ENCODE data around the gene TNRC18.

The TNRC18 gene

GRCh38 chr7:5428478-5429252 lies 5.0 kb upstream of the TNRC18 start:
- no peak for DNase-seq (ENCODE audit: low read depth)

DNA sequence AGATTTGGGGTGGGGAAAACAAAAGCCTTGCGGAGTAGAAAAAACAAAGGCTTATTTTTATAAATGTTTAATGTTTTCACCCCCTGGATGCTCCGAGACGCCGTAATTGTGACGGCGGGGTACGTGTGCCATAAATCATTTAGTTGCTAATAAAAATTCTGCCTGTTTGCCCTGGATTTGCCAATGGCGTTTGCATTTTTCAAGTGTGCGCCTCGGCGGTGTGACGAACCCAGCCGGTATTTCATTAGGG lies 2.5 kb upstream of the TNRC18 start:
- no peak for DNase-seq (ENCODE audit: low read depth)

DNA sequence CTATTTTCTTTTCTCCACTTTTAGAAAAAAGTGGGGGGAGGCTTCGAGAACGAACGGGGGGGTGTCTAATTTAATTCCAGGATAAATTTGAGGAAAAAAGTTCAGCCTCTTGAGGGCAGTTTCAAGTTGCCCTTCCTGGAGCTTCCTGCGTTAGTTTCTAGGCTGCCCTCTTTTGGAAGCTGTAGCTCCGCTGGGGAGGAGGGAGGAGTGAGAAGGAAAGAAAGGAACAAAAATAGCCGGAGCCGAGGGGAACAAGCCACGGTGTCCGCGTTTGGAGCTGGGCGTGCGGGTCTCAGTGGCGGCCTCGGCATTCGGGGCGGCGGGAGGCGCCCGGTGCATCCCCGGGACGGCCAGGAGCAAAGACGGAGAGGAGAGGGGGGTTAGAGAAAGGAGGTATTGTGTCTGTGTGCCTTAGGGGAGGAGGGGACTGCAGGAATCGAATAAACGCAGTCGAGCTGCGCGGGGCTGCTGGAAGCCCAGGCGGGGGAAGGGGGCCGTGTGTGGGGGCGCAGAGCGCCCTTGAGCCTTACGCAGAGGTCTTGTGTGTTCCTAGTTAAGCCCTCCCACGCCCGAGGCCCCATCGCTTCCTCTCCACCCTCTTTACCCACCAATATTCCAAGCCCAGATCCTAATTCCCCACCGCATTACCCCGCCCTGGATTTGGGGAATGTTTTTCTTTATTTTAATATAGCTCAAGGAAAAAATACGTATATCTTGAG lies 2.0 kb upstream of the TNRC18 start:
- DNase-seq (ENCODE audit: low read depth), result no peak

GRCh38 chr7:5424749-5425506 lies 1.3 kb upstream of the TNRC18 start:
- no peak for DNase-seq (ENCODE audit: low read depth)

GRCh38 chr7:5423976-5424748 lies 528 bp upstream of the TNRC18 start:
- peak; percentile 24 for DNase-seq (ENCODE audit: low read depth)

DNA sequence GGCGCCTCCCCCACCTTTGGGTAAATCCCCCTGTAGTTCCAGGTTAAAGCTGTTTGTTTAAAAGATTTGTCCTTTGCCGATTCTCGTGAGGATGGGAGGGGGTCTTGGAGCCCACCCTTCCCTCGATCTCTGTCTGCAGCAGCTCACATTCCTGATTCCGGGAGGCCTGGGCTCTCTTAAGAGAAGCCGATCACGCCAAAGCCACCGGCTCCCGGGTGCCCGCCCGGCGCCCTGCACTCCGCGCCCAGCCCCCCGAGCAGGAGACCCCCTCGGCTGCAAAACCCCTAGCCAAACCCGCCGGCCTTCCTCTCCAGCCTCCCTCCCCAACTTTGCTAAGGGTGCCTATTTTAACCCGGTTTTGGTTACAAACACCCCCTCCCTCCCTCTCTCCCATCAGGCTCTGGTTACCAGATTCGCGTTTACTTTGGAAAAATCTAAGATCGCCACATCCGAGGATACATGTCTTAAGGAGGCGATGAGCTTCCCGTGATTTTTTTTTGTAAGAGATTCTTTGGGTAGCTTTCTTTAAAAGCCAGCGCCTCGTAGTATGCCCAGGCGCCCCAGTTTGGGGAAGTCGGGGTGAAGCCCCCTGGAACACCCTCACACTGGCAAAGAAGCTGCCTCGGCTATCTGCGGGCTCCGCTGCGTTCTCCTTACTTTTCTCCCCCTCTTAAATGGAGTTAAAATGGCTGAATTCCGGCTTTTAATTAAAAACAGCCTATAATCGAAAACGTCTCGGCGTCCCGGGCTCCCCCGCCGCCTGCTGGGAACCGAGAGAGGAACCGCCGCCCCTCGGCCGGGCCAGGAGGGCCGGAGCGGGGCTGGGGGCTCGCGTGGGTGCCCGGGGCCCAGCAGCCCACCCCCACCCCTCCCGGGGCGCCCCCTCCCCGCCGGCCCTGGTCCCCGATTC lies 983 bp downstream of the TNRC18 start:
- DNase-seq (ENCODE audit: low read depth), result no peak

DNA sequence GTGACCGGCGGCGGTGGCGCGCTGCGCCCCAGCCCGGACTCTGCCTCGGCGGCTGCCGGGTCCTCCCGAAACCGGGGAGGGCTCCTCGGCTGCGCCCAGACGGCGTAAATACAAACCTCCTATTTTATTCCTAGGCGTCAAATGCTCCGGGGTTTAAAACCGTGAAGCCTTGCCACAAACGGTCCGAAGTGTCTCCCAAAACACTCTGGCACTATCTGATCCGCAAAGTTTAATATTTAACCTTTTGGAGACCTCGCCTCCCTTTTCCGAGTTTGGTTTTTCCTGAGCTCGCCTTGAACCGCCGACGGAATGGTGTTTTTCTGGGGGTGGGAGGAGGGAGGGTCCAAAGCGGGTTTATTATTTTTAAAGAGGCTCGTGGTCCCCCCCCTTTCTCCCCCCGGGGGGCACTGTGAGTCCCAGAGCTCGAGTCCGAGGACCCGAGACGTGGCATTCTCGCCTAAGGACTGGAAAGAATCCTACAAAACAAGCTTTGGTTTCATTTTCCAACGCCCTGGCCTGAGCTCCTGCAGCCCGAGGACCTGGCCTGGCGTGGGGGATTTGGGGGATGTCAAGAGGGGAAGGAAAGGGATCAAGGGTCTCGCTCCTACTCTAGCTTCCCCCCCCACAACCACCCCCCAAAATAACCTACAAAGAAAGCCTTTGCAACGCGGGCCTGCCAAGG lies 1.8 kb downstream of the TNRC18 start:
- no peak for DNase-seq (ENCODE audit: low read depth)

- DNase-seq (ENCODE audit: low read depth), result no peak
Observed at GRCh38 chr7:5420881-5421713, 2.5 kb downstream of the TNRC18 start.

DNA sequence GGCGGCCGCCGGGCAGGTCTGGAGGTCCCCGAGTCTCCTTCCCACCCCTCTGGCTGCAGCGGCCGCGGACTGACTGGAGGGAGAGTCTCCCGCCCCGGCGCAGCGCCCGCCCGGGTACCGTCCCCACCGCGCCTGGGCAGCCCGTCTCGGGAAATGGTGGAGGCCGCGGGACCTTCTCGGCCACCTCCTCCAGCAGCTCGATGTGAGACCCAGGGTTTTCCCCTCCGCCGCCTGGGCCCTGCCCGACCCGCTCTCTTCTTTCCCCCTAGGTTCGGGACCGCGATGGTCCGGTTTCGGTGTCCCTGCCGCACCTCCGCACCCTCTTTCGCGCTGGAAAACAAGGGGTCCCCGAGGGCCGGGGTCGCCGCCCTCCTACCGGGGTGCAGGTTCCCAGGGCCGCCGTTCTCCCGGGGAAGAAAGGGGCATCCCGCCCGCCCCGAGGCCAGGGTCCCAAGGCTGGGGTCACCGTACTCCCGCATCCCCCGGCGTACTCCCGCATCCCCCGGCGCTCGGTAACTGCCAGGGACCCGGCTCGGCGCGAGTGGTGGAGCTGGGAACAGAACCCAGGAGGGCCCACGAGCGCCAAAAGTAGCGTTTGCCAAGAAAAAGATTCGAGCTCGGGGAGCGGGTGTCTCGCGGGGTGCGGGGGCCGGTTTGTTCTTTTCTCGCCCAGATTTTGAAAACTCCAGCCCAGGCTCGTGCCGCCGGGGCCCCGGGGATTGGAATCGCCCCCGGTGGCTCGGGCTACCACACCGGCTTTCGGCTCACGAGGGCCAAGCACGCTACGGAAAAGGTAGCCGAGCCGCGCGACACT lies 3.4 kb downstream of the TNRC18 start:
- no peak for DNase-seq (ENCODE audit: low read depth)

- no peak for DNase-seq (ENCODE audit: low read depth)
Observed at GRCh38 chr7:5419539-5420066, 4.0 kb downstream of the TNRC18 start.

GRCh38 chr7:5418285-5418582 lies 5.4 kb downstream of the TNRC18 start:
- no peak for DNase-seq (ENCODE audit: low read depth)

- DNase-seq (ENCODE audit: low read depth), result no peak
Observed at GRCh38 chr7:5417106-5418071, 6.2 kb downstream of the TNRC18 start.

DNA sequence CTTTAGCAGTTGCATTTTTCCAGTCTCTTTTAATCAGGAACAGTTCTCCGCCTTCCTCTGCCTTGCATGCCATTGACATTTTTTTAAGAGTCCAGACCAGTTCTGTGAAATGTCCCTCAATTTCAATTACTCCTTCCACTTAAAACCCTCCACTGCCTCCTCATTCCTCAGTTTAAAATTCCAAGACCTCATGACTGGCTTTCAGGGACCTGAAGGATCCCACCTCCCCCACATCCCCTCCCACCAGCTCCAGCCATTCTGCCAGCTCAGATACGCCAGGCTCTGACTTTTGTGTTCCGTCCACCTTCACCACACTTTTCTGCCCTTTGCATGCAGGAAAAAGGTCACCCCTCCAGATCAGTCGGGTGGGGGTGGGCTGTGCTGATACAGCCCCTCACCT lies 8.7 kb downstream of the TNRC18 start:
- no peak for DNase-seq (ENCODE audit: low read depth)

DNA sequence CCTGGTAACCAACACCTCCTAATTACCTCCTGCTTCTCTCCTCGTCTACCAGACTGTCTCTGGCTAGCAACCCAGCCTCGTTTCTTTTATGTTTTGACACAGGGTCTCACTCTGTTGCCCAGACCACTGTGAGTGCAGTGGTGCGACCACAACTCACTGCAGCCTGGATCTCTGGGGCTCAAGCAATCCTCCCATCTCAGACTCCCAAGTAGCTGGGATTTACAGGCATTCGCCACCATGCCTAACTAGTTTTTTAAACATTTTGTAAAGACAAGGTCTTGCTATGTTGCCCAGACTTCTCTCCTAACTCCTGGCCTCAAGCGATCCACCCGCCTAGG lies 10.2 kb downstream of the TNRC18 start:
- DNase-seq (ENCODE audit: low read depth), result no peak

DNA sequence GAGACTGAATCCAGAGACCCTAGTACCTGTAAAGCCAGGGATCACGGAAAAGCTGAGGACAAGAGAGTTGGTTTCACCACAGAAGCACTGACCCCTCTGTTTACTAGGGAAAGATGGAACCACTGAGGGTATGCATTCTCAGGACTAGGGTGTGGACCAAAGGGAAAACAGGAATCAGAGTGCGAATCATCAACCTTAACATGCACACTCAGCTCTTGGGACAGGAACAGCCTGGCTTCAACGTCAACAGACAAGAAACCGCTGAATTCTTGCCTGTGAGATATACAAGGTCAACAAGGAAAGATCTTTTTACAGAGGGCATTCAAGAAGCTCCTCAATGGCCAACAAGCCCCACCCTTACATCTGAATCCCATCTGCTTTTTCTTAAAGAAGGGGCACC lies 14.9 kb downstream of the TNRC18 start:
- no peak for DNase-seq (ENCODE audit: low read depth)

DNA sequence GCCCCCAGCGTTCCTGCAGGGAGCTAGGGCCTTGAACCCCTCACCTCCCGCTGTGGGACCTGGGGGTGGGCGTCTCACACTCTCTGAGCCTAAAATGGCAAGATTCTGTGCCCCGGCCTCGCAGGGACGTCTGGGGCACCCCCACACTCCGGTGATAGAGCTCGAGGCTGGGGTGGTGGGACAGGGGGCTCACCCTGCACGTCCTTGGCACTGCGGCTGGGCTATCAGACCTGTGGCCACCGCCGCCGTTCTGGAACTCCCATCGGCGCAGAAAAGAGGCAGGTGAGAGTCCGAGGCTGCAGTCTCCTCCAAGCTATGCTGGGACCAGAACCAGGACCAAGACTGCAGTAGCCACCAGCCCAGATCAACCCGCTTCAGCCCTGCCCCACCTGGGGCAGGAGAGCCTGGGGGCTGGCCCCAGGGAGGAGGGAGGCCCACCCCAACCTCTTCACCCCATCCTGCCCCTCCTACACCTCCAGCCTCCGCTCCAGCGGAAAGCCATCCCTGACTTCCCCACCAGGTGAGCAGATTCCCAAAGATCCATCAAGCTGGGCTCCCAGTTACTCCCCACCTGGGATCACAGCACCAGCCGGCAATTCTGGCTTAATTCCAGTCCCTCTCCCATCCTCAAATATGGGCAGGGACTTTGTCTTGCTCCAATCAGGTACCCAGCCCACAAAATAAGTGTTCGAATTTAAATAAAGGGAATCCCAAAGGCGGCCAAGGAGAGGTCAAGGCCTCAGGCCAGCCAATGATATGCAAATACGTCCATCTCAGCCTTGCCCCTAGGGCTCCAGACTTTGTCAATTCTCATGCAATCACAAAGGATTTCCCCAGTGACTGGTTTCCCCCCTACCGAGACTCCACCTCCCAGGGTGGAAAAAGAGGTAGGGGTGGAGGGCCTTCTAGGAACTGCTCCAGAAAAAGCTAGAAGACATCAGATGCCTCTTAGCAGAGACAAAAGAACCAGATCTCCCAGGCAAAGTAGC lies 16.4 kb downstream of the TNRC18 start:
- DNase-seq (ENCODE audit: low read depth), result no peak

DNA sequence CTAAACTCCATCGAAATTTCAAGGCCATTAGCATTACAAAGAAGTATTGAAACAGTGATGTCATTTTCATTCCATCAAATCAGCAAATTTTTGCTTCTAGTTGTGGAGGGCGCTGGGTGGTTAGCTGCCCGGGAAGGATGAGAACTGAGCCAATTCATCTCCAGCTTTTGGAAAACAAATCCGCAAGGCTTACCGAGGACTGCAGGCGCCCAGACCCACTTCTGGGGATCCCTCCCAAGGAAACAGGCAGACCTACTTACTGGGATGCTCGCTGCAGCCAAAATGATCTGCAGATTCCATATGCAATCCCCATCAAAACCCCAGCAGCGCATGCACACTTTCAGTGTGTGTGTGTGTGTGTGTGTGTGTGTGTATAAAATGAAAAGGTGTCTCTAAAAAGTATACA lies 19.2 kb downstream of the TNRC18 start:
- no peak for DNase-seq (ENCODE audit: low read depth)

Measured in T-helper 22 cell (primary cell).